OCI-LY1 (cell line): ENCODE measurements around the gene BRD1.

Source experiments
- EZH2 ChIP-seq: fragments of 200-600 bp; sonication (generic), shearing (Covaris generic); IDR thresholded peaks from 2 replicates; pipeline ENCODE4 v1.8.0; 2017; ENCODE audit warnings: borderline replicate concordance, mixed run types, mild to moderate bottlenecking, antibody characterized with exemption, low read length, moderate library complexity, mixed read lengths
- TF ChIP-seq, protein P1 (sequence below): fragments of 200-600 bp; sonication (generic), shearing (Covaris generic); IDR thresholded peaks from 2 replicates; pipeline ENCODE4 v1.5.1; 2017; ENCODE audit warnings: mild to moderate bottlenecking, antibody characterized with exemption, low read length, moderate library complexity, mixed read lengths

DNA sequence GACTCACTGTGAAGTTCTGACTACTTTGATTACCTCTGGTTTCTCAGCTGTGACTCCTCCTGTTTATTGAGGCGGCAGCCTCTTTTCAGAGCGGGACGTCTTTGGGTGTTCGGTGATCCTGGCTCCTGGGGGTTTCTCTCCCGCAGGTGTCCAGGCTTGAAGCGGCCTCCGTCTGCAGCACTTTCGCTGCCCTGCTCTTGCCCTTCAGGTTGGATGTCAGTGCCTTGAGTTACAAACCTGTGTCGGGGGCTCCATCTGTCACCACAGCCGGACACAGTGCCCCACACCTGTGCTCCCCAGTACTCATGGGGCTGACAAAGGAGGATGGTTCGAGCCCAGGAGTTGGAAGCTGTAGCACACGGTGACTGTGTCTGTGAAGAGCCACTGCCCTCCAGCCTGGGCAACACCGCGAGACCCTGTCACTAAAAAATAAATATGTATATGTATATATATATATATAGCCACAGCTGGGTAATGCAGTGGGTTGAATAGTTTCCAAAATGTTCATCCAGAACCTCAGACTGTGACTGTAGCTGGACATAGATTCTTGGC is 104.1 kb downstream of the BRD1 start:
- TF ChIP-seq, protein P1, sequence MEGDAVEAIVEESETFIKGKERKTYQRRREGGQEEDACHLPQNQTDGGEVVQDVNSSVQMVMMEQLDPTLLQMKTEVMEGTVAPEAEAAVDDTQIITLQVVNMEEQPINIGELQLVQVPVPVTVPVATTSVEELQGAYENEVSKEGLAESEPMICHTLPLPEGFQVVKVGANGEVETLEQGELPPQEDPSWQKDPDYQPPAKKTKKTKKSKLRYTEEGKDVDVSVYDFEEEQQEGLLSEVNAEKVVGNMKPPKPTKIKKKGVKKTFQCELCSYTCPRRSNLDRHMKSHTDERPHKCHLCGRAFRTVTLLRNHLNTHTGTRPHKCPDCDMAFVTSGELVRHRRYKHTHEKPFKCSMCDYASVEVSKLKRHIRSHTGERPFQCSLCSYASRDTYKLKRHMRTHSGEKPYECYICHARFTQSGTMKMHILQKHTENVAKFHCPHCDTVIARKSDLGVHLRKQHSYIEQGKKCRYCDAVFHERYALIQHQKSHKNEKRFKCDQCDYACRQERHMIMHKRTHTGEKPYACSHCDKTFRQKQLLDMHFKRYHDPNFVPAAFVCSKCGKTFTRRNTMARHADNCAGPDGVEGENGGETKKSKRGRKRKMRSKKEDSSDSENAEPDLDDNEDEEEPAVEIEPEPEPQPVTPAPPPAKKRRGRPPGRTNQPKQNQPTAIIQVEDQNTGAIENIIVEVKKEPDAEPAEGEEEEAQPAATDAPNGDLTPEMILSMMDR, result no peak
- no peak for TF ChIP-seq EZH2
